Stimulated activated CD4-positive, alpha-beta T cell treated with anti-CD3 and anti-CD28 coated beads, TNF-alpha, amount 100 ng/mL, for 24 hours (primary cell): ENCODE measurements around the gene SPAG4.

Source experiments
- DNase-seq, 3 experiments: peaks; one replicate each; pipeline ENCODE4 v3.0.0-alpha.2; 2020; ENCODE audit warnings: low read depth in 3 of 3

Gene SPAG4

DNA sequence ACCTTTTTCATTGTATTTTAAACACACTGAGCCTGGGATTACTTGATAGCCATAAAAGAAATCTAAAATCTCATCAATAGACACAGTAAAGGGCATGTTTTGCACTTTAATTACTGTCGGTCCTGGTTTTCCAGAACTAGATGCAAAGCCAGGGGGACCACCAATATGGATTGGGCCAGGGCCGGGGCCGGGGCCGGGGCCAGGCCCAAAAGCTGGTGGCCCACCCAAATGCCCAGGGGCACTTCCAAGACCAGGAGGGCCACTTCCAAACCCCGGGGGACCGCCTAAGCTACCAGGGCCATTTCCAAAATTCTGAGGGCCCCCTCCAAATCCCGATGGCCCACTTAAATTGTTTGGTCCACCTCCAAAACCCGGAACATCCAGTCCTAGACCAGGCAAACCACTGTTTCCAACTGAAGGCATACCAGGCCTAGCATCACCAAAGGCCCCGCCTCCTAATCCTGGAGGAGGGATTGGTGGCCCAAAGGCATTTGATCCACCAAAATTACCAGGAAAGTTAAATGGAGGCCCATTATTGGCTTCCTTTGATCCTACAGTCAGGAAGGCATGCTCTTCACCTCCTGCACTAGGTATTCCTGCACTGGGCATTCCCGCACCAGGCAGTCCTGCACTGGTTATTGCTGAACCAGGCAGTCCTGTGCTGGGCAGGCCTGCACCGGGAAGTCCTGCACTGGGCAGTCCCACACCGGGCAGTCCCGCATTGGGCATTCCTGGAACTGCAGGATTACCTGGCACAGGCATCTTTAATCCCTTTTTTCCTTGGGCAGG is 37.2 kb downstream of the SPAG4 start:
- no peak for DNase-seq

DNA sequence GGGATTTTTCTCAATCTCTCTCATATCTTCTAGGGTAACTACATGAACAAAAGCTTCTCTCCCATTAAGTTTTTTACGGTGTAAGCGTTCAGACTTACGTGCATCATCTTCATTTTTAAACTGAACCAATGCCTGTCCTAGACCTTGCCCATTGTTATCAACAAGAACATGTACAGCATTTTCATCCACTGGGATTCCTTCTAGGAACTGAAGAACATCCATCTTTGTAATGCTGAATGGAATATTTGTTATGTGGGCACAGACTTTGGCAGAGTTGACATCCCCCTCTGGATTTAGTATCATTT is 37.8 kb downstream of the SPAG4 start:
- no peak for DNase-seq

DNA sequence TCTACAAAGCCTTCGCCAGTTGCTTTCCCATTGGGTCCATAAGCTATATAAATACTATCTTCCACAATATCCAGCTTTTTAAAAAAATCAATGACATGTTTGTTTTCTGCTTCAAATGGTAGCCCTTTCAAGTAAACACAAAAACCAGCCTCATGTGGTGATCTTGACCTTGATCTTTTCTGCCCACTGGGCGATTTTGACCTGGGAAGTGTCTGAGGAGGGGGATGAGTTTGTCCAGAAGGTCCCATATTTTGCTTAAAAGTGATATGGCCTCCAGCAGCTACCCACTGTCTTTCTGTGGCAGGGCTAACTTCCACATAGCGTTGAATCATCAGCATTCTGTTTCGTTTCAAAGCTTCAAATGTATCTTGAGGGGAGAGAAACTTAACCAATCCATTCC is 38.3 kb downstream of the SPAG4 start:
- no peak for DNase-seq

DNA sequence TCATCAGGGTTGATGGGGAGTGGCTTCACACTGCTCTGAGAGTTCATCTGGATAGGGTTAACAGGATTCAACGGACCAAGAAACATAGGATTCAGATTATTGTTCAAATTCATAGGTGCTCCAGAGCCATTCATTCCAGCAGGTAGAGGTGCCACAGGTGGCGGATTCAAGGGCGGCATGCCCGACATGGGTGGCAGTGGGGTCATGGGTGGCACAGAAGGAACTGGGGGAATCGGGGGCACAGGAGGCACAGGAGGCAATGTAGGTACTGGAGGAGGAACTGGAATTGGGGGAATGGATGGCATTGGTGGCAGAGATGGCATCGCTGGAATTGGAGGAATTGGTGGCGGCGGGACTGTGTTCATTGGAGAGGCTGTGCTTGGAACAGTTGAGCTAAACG is 38.8 kb downstream of the SPAG4 start:
- DNase-seq: no peak

DNA sequence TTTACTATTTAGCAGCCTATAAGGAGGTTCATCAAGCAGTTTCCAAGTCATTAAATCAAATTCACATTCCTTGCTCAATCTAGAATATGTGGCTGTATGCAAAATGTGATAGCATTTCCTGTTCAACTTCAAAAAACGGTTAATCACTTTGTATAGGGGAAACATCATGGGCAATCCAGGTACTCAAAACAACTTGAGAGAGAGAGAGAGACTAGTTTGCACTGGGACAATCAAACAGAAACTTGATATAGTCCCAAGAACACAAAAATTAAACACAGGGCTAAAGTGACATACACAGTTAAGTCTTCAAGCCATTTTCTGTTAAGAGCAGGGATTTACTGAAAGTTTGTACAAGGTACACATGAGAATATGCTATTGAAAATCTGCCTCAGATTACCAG is 41.6 kb downstream of the SPAG4 start:
- no peak for DNase-seq

DNA sequence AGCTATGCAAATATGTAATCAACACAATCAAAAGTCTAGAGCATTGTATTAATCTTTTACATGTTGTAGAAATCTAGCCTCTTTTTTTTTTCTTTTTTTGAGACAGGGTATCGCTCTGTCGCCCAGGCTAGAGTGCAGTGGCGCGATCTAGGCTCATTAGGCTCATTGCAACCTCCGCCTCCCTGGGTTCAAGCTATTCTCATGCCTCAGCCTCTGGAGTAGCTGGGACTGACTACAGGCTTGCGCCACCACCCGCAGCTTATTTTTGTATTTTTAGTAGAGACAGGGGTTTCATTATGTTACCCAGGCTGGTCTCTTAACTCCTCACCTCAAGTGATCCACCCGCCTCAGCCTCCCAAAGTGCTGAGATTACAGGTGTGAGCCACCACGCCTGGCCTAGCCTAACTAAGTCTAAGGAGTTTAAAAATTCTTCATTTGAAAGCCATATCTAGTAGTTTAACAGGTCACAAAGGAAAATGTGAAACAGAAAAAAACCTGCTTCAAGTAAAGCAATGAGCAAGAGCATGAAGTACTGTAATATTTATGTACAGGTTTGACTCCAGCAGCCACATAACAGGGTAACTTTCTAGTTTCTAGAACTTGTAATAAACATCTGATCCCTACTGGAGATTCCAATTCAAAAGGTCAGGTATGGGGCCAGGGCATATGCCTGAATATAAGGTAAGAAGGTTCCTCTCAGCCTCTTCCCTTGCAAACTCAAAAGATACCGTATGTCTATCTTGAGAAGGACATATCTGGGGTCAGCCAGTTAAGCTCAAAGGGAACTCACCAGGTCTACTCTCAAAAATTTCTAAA is 44.7 kb downstream of the SPAG4 start:
- DNase-seq: peak in 2 of 3 experiments; percentile 15 to 38

DNA sequence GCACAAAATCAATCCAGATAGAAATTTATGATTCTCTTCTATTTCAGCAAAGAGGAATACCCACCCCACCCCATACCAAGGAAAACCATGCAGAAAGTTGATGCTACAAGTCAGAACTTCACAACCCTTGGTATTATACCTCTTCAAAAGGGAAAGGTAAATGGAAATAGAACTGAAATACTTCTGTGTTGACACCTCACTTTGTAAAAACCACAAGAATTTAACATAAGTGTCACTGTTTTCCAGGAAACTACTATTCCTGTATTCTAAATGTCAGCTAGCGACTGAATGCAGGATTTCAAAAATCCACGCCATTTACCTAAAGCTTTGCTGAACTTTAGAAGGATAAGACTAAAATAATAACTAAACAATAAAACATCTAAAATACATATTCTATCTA is 45.4 kb downstream of the SPAG4 start:
- DNase-seq: no peak

DNA sequence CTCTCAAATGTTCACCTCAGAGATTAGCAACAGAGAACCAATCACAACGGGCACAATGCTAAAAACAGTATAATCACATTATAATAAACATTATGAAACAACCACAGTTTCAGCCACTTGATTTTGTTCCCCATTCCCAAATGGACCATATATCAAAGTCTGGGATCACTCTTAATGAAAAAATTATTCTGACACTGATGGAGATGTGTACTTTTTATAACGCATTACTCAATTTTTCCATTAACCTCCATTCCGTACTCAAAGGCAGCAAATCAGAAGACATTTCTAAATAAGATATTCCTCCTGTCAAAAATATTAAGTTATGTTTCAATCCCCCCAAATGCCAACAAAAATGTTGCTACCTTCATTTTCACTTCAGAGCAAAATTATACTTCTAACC is 46.3 kb downstream of the SPAG4 start:
- DNase-seq: no peak

DNA sequence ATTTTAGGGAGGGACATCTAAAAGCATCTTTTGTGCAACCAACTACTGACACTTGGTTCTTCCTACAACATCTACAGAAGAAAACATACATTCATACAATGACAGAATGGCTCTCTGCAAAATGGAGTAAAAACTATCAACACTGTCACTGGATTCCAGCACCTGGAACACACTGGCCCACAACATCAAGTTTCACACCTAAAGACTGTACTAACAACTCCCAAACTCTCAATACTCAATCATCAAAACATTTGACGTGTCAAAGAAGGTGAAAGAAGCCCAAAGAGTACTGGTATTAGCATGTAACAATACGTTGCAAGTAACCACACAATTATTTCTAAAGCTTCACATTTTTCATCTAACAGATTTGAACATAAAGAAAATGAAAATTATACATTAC is 46.9 kb downstream of the SPAG4 start:
- no peak for DNase-seq

DNA sequence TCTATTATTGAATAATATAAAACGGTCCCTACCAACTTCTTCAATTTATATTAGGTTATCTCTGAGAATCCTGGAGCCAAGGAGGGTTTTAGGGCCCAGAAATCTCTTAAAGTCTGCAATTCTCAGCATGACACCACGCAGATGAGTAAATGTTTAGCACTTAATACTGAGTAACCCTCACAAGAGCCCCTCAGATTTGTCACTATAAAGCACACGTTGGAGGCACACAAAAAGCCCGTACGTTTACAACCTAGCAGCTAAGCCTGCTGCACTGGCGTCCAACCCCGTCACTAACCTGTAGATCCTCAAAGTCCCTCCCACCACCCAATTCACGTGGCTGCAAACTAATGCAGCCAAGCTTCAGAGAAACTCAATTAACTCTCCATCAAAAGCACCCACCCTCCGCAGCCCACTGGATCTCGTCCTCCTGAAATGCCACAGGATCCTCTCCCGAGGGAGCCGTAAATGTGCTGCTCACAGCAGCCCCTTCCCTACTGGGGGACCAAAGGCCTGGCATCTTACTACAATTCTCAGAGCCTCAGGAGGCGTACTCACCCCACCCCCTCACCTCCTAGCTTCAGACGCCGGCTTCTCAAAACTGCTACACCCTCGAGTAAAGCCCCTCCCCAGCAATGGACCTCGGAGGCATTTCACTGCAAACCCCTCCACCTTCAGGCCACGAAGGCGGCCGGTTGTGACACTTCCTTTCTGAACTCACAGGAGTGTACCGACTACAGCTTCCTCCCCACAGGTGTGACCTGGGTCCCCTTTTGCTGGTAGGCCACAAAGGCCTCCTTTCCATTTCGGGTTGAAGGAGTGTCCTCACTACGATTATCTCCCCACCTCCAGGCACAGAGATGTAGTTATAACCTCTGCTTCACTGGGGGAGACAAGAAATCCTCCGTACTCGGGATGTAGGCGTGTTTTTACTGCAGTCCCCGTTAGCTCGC is 48.2 kb downstream of the SPAG4 start:
- peak; percentile 28 to 49 (median 32) for DNase-seq

DNA sequence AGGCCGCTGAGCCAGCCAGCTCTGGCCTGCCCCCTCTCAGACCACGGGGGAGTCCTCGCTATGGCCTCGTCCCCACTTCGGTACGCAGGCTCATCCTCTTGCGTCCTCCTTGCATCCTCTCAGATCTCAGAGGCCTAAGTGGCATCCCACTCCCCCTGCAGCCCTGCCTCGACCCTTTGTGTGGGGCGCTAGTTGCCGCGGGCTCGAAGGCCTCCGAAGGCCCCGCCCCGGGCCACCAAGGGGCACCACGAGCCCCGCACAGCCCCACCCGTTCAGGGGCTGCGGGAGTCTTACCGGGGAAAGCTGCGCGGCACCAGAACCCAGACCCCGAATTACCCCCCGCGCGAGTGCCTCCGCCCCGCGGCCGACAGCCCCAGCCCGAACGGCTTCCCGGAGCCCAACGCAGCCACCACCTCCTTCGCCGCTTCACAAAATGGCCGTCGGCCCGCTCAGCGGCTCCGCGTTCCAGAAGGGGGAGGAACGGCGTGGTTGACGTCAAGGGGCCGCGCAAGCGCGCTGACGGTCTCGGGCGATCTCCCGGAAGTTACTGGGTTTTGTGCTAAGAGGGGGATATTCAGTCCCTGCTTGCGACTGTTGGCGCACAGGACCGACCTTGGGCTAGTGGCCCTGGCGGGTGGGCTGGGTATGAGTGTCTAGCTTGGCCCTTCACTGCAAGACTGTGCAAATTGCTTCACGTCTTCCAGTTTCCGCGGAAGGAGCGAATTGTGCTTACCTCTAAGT is 49.0 kb downstream of the SPAG4 start, which contains the start of the genes CPNE1 and RBM12:
CPNE1 (minus strand) TSS at position 435 of the 741 bp plus-strand sequence. CDS start 31,977 bp downstream, outside the sequence.
RBM12 (minus strand) TSS at position 435 of the 741 bp plus-strand sequence. CDS start 9,578 bp downstream, outside the sequence.
- peak; percentile 89 to 91 (median 91) for DNase-seq

DNA sequence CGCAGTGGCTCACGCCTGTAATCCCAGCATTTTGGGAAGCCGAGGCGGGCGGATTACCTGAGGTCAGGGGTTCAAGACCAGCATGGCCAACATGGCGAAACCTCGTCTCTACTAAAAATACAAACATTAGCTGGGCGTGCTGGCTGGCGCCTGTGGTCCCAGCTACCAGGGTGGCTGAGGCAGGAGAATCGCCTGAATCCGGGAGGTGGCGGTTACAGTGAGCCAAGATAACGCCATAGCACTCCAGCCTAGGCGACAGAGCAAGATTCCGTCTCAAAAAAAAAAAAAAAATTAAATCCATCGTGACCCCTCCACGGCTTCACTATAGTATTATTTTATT is 50.3 kb downstream of the SPAG4 start:
- no peak for DNase-seq

DNA sequence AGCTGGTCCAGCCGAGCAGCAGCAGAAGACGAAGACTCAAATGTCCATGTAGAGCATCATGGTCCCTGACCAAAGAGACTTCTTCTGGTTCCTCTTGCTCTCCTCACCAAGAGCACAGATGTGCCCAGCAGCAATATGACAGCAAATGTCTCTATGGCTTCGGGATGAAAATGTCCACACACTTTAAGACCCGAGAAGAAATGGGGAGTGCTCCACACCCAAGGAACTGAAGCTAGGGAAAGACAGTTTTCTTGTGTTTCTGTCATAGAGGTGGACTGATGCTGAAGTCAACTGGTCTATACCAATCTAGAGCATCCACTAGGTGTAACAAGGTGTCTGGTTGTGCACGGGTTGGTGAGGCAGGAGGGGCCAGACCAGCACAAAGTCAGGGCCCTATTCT is 53.6 kb downstream of the SPAG4 start:
- no peak for DNase-seq

DNA sequence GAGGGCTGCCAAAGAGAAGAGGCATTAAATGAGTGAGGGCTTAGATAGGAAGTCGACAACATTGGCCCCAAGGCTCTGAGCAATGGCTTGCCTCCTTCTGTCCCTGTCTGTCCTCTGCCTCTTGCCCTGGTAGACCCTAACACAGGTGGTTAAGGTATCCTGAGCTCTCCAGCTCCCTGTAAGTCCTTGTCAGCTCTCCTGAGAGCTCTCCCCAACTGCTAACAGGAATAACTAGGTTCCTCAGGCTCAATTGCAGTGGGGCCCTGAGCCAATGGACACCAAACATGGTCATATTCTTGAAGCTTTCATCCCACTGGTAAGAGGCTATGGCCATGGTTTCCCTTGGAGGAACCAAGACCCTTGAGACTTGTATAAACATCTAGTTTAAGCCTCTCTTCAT is 54.1 kb downstream of the SPAG4 start:
- DNase-seq: no peak
